Measurements from ENCODE around the gene IFNG.

GRCh38 chr12:68106660-68107059, 52.9 kb downstream of the IFNG start:
- TF ChIP-seq CTCF (conservative IDR thresholded peaks at IDR 0.05) (no peak), EZH2 (IDR thresholded peaks at IDR 0.05; ENCODE audit: low read depth) (no peak)
